Breast epithelium (tissue), 4 donors: ENCODE data around the gene SSTR3. TPM values are rescaled to one million over a fixed set of nuclear protein-coding genes. Genes with fewer than 3 reads are reported as not detected.

Source experiments
- DNase-seq, 2 donors: peaks; one replicate each; pipeline ENCODE4 v3.0.0-alpha.2; 2019; ENCODE audit warnings: low spot score in 2 of 2
- H3K27ac ChIP-seq, 2 donors: fragments of 200-600 bp; sonication (generic) in 1 of 2; one replicate each; pipeline ENCODE4 v1.5.1; 2016 to 2019; ENCODE audit warnings: mild to moderate bottlenecking in 1 of 2
- H3K27me3 ChIP-seq, 2 donors: fragments of 200-600 bp; sonication (generic) in 1 of 2; one replicate each; pipeline versions ENCODE4 v1.5.1 to v1.6.0; 2017 to 2019; ENCODE audit warnings: control low read depth in 1 of 2, mild to moderate bottlenecking in 1 of 2
- H3K36me3 ChIP-seq: fragments of 200-600 bp; one replicate; pipeline ENCODE4 v1.5.1; 2019
- H3K4me1 ChIP-seq, 2 donors: fragments of 200-600 bp; sonication (generic); one replicate each; pipeline ENCODE4 v1.5.1; 2016 to 2019; ENCODE audit warnings: control low read depth in 1 of 2
- H3K4me3 ChIP-seq, 3 donors: fragments of 200-600 bp; sonication (generic); 1 replicate in 2 of 3; 2 replicates in 1 of 3; pipeline ENCODE4 v1.5.1; 2016 to 2019; ENCODE audit warnings: mild to moderate bottlenecking in 3 of 3, moderate library complexity in 2 of 3
- H3K9me3 ChIP-seq, 2 donors: fragments of 200-600 bp; sonication (generic) in 1 of 2; one replicate each; pipeline ENCODE4 v1.5.1; 2016 to 2019; ENCODE audit warnings: control low read depth in 1 of 2
- CTCF ChIP-seq, 3 donors: fragments of 450-650 bp; IDR thresholded peaks; one replicate each; pipeline ENCODE4 v1.5.1; 2016 to 2017; ENCODE audit warnings: antibody characterized with exemption in 3 of 3, mild to moderate bottlenecking in 3 of 3, moderate library complexity in 3 of 3
- POLR2A ChIP-seq: fragments of 450-650 bp; IDR thresholded peaks from one replicate; pipeline ENCODE4 v1.6.1; 2016; ENCODE audit warnings: antibody characterized with exemption, mild to moderate bottlenecking, moderate library complexity
- POLR2AphosphoS5 ChIP-seq, 3 donors: sonication (generic); formaldehyde crosslinking; IDR thresholded peaks; one replicate each; pipeline ENCODE4 v1.6.1; 2017; ENCODE audit warnings: antibody characterized with exemption in 3 of 3
- intact Hi-C: fragments of 100-400 bp; cut with DNase I; formaldehyde crosslinking; loops from one replicate; pipeline ENCODE4 v1.15.1; 2023; ENCODE audit warnings: low total_unique reads
- total RNA-seq, 3 donors: library from RNA; depleted of rRNA; stranded (reverse); fragments of >200 nt; gene quantifications; one replicate each; pipeline ENCODE4 v1.1.0, GENCODE V29; 2016

The SSTR3 gene
- total RNA-seq, 3 donors from 2014 or later = not detected

- no peak for TF ChIP-seq POLR2A
- no peak for TF ChIP-seq CTCF (IDR thresholded peaks at IDR 0.05)
- TF ChIP-seq POLR2AphosphoS5 (IDR thresholded peaks at IDR 0.05) = no peak
- no peak overlapping the region for H3K27ac ChIP-seq
- no peaks in the 10 kb centered on the region for H3K9me3 ChIP-seq
- H3K4me3 ChIP-seq = no peak overlapping the region
- intact Hi-C loops = loop anchor here (10.0 kb wide), 1 partner anchor 1243 kb away; no protein-coding TSS in a partner anchor
- no peak for DNase-seq
- no peaks in the 10 kb centered on the region for H3K27me3 ChIP-seq
- peaks cover 17 to 19% of the 10 kb centered on the region in 2 donors for H3K4me1 ChIP-seq
- H3K36me3 ChIP-seq = no peaks in the 10 kb centered on the region
These were observed 30.6 kb downstream of the SSTR3 start for GRCh38 chr22:37181681-37182080.

GRCh38 chr22:37180531-37181231, 31.6 kb downstream of the SSTR3 start:
- no peaks in the 10 kb centered on the region for H3K27me3 ChIP-seq
- H3K9me3 ChIP-seq = no peaks in the 10 kb centered on the region
- intact Hi-C loops = loop anchor here (10.0 kb wide), 1 partner anchor 1244 kb away; no protein-coding TSS in a partner anchor
- H3K36me3 ChIP-seq = no peaks in the 10 kb centered on the region
- peaks cover 25 to 29% of the 10 kb centered on the region in 2 donors for H3K4me1 ChIP-seq
- no peak for DNase-seq
- H3K4me3 ChIP-seq = no peak overlapping the region
- no peak for TF ChIP-seq POLR2A
- TF ChIP-seq CTCF (IDR thresholded peaks at IDR 0.05) = no peak
- TF ChIP-seq POLR2AphosphoS5 (IDR thresholded peaks at IDR 0.05) = no peak
- peak overlapping the region in 1 of 2 donors; percentile 55 for H3K27ac ChIP-seq

DNA sequence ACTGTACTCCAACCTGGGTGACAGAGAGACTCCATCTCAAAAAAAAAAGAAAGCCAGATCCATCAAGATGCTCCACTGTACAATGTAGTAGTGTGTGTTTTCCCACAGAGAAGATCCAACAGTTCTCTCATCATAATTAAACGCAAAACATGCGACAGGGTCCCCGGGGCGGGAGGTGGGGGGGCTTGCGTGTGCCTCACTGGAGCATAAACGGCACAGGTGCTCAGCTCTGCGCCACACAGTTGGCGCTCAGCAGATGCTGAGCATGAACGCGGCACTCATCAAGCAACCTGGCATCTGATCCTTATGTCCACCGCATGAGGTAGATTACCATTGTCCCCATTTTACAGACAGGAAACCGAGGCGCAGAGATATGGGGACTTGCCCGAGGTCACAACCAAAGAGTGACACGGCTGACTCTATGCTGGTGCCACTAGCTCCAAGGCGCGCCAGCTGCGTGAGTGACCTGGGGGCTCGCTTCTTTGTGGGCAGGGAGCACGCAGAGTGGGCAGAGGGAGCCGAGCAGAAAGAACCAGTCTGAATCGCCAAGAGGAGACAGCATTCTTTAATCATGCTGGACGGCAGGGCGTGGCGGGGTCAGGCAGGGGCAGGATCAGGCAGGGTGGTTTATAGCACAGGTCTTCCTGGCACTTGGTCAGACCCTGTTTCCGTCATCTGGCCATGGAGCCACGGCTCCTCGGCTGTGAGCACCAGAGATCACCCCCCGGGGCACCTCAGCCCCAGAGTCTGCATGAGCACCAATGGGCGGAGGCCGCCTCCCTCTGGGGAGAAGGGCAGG, 32.5 kb downstream of the SSTR3 start:
- no peak for DNase-seq
- no peaks in the 10 kb centered on the region for H3K27me3 ChIP-seq
- intact Hi-C loops = loop anchor here (10.0 kb wide), 1 partner anchor 1245 kb away; no protein-coding TSS in a partner anchor
- no peaks in the 10 kb centered on the region for H3K9me3 ChIP-seq
- H3K27ac ChIP-seq = peak overlapping the region in 1 of 2 donors; percentile 79
- no peak for TF ChIP-seq POLR2A
- TF ChIP-seq POLR2AphosphoS5 (IDR thresholded peaks at IDR 0.05) = no peak
- no peak for TF ChIP-seq CTCF (IDR thresholded peaks at IDR 0.05)
- H3K4me1 ChIP-seq = peaks cover 25 to 32% of the 10 kb centered on the region in 2 donors
- no peak overlapping the region for H3K4me3 ChIP-seq
- H3K36me3 ChIP-seq = no peaks in the 10 kb centered on the region

- intact Hi-C loops = no loop called here
- Histone ChIP-seq H3K4me3 (no peak overlapping the region), H3K27ac (peak overlapping the region; percentile 78 to 79), H3K27me3 (no peaks in the 10 kb centered on the region), H3K9me3 (no peaks in the 10 kb centered on the region), H3K4me1 (peaks cover 25 to 32% of the 10 kb centered on the region in 2 donors), H3K36me3 (no peaks in the 10 kb centered on the region)
- DNase-seq = no peak
- TF ChIP-seq CTCF (IDR thresholded peaks at IDR 0.05) (no peak), POLR2A (no peak), POLR2AphosphoS5 (IDR thresholded peaks at IDR 0.05) (no peak)
These were observed 33.2 kb downstream of the SSTR3 start for GRCh38 chr22:37179126-37179470.
